Bronchial epithelial cell (primary cell): ENCODE measurements around the gene GTF2F1. TPM values are rescaled to one million over a fixed set of nuclear protein-coding genes. Genes with fewer than 3 reads are reported as not detected.
"Not testable (repeated sequence)": the region's sequence is repeated elsewhere in the genome, so short reads cannot be mapped to it uniquely, and the experiment has no call there.

Source experiments
- DNase-seq: peaks from one replicate; pipeline ENCODE4 v3.0.0-alpha.2; 2010; ENCODE audit warnings: low read depth
- FAIRE-seq: peaks from 2 replicates; lab custom pipeline; 2011; peaks lifted over from hg19 to GRCh38; lab: Jason Lieb, UNC
- H3K27me3 ChIP-seq: 2 replicates; pipeline ENCODE4 v1.5.1; 2011; ENCODE audit warnings: low read length; ENCODE audit not compliant: control insufficient read depth, insufficient read depth
- H3K36me3 ChIP-seq: 2 replicates; pipeline ENCODE4 v1.5.1; 2011; ENCODE audit warnings: low read length; ENCODE audit not compliant: control insufficient read depth, insufficient read depth
- H3K4me3 ChIP-seq: 2 replicates; pipeline ENCODE4 v1.5.1; 2011; ENCODE audit warnings: mild to moderate bottlenecking, low read depth, low read length, control low read depth
- CTCF ChIP-seq: IDR thresholded peaks from 2 replicates; pipeline ENCODE4 v1.5.1; 2011; ENCODE audit warnings: mild to moderate bottlenecking, moderate library complexity, low read length, control low read depth, inconsistent platforms; ENCODE audit not compliant: insufficient read depth, severe bottlenecking
- total RNA-seq: library from RNA; depleted of rRNA; stranded (reverse); fragments of >200 nt; gene quantifications from 2 replicates; pipeline ENCODE4 v1.2.1, GENCODE V29; 2014

The GTF2F1 gene
- total RNA-seq, 1 donor from 2014 or later = 52.7 TPM

DNA sequence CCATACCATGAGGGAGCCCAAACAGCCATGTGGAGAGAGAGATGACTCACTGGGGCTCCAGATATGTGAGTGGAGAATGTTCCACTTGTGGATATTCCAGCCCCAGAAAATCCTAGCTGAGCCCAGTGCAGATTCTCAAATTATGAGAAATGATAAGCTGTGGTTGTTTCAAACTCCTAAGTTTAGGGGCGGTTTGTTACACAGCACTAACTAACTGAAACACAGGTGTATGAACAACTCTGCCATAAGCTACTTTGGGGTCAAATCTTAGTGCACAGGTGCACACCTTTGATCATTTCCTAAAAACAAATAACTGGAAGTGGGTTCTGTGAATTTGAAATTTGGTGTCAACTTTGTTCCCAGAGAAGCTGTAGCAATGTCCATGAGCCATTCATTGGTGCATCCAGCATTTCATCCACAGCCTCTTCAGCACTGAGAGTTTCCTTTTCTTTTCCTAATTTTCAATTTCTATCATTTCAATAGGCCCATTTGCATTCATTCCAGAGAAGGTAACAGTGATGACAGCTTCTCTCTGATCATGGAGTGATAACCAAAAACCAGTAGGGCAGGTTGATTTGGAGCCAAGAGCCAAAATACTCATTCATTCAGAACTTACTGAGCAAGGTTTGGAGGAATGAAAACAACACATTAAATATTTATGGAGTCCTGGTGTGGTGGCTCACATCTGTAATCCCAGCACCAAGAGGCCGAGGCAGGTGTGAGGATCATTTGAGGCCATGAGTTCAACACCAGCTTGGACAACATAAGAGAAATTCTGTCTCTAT is 40.4 kb downstream of the GTF2F1 start:
- Histone ChIP-seq H3K36me3 (no peaks in the 10 kb centered on the region), H3K4me3 (no peak overlapping the region), H3K27me3 (no peaks in the 10 kb centered on the region)
- DNase-seq = no peak
- FAIRE-seq = no peak
- TF ChIP-seq CTCF = no peak

DNA sequence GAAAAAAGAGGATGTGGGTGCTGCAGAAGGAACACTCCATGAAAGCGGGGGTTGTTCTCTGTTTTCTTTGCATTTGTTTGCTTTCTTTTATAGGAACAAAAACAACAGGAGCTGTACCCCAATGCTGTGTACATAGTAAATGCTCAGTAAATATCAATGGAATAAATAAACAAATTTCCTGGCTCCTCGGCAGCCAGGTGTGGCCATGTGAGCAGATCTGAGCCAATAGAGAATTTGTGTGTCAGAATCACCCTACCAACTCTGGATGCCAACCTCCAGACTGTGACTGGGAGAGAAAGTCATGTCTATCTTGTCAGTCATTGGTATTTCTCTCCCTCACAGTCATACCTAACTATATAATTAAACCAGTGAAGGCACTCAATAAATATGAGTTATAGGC is 42.3 kb downstream of the GTF2F1 start:
- no peak for FAIRE-seq
- no peak for DNase-seq
- Histone ChIP-seq H3K27me3 (no peaks in the 10 kb centered on the region), H3K36me3 (no peaks in the 10 kb centered on the region), H3K4me3 (no peak overlapping the region)
- TF ChIP-seq CTCF = no peak

- not testable (repeated sequence) for DNase-seq, H3K36me3 ChIP-seq, H3K27me3 ChIP-seq, H3K4me3 ChIP-seq, FAIRE-seq
Observed at GRCh38 chr19:6349271-6349670, 43.7 kb downstream of the GTF2F1 start.

DNA sequence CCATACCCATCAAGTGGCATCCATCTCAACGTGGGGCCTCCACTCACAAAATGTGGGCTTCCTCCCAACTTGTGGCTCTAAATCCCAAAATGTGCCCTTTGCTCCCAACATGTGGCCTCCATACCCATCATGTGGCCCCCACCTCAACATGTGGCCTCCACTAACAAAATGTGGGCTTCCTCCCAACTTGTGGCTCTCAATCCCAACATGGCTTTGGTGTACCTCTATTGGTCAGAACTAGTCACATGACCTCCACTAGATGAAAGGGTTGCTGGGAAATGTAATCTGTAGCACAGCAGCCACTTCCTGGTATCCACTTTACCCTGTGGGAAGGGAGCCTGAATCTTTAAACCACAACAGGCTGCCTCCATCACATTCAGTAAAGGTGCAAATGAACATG is 49.5 kb downstream of the GTF2F1 start:
- no peak for FAIRE-seq
- Histone ChIP-seq H3K4me3 (no peak overlapping the region), H3K36me3 (no peaks in the 10 kb centered on the region), H3K27me3 (no peaks in the 10 kb centered on the region)
- TF ChIP-seq CTCF = no peak
- no peak for DNase-seq

GRCh38 chr19:6340493-6341201 is 52.3 kb downstream of the GTF2F1 start:
- peak; percentile 2 for TF ChIP-seq CTCF
- Histone ChIP-seq H3K36me3 (no peaks in the 10 kb centered on the region), H3K4me3 (no peak overlapping the region), H3K27me3 (no peaks in the 10 kb centered on the region)
- no peak for DNase-seq
- FAIRE-seq = no peak

GRCh38 chr19:6334490-6335285 is 58.3 kb downstream of the GTF2F1 start:
- DNase-seq (no peak), FAIRE-seq (no peak)
- no peaks in the 10 kb centered on the region for H3K36me3 ChIP-seq
- H3K4me3 ChIP-seq = no peak overlapping the region
- no peaks in the 10 kb centered on the region for H3K27me3 ChIP-seq
- no peak for TF ChIP-seq CTCF
